ENCODE results near the gene NEUROG1.

- TF ChIP-seq POLR2A (IDR thresholded peaks at IDR 0.05) (no peak), CTCF (IDR thresholded peaks at IDR 0.05 in 8 of 11, conservative IDR thresholded peaks at IDR 0.05 in 3 of 11) (no peak)
Observed at GRCh38 chr5:135487839-135488514, 47.8 kb downstream of the NEUROG1 start.
